Measurements from ENCODE around the gene PPME1. TPM values are rescaled to one million over a fixed set of nuclear protein-coding genes. Genes with fewer than 3 reads are reported as not detected.

The PPME1 gene
- total RNA-seq, 1 donor from 2014 or later: 36.8 TPM

- DNase-seq (ENCODE audit: low spot score): no peak
- intact Hi-C loops (cut with DNase I): no loop called here
Measured at GRCh38 chr11:74208507-74208906, 37.4 kb downstream of the PPME1 start.

GRCh38 chr11:74212533-74212932, 41.4 kb downstream of the PPME1 start:
- no peak for DNase-seq (ENCODE audit: low spot score)
- intact Hi-C loops (cut with DNase I): no loop called here

- intact Hi-C loops (cut with DNase I): no loop called here
- DNase-seq (ENCODE audit: low spot score): no peak
Measured at GRCh38 chr11:74220376-74220775, 49.3 kb downstream of the PPME1 start.

- no peak for DNase-seq (ENCODE audit: low spot score)
- intact Hi-C loops (cut with DNase I): no loop called here
Measured at GRCh38 chr11:74221816-74222215, 50.7 kb downstream of the PPME1 start.

GRCh38 chr11:74225565-74225964, 54.5 kb downstream of the PPME1 start:
- DNase-seq (ENCODE audit: low spot score): no peak
- intact Hi-C loops (cut with DNase I): no loop called here

- DNase-seq (ENCODE audit: low spot score): no peak
- intact Hi-C loops (cut with DNase I): no loop called here
Measured at GRCh38 chr11:74226907-74227306, 55.8 kb downstream of the PPME1 start.

GRCh38 chr11:74232311-74232950, 61.3 kb downstream of the PPME1 start:
- intact Hi-C loops (cut with DNase I): no loop called here
- DNase-seq (ENCODE audit: low spot score): no peak

GRCh38 chr11:74233683-74234082, 62.6 kb downstream of the PPME1 start:
- intact Hi-C loops (cut with DNase I): no loop called here

GRCh38 chr11:74235121-74235520, 64.0 kb downstream of the PPME1 start:
- intact Hi-C loops (cut with DNase I): no loop called here
- no peak for DNase-seq (ENCODE audit: low spot score)

More at GRCh38 chr11:74233683-74234082, 62.6 kb downstream of the PPME1 start:
- DNase-seq (ENCODE audit: low spot score): no peak

GRCh38 chr11:74237541-74237940, 66.5 kb downstream of the PPME1 start:
- intact Hi-C loops (cut with DNase I): no loop called here
- no peak for DNase-seq (ENCODE audit: low spot score)

- intact Hi-C loops (cut with DNase I): no loop called here
- no peak for DNase-seq (ENCODE audit: low spot score)
Measured at GRCh38 chr11:74238243-74238642, 67.2 kb downstream of the PPME1 start.

- DNase-seq (ENCODE audit: low spot score): no peak
- intact Hi-C loops (cut with DNase I): no loop called here
Measured at GRCh38 chr11:74248469-74248868, 77.4 kb downstream of the PPME1 start.

GRCh38 chr11:74249496-74249895, 78.4 kb downstream of the PPME1 start:
- intact Hi-C loops (cut with DNase I): no loop called here
- DNase-seq (ENCODE audit: low spot score): no peak

- intact Hi-C loops (cut with DNase I): loop anchor here (10.0 kb wide), 1 partner anchor 71 kb away; no protein-coding TSS in a partner anchor
- no peak for DNase-seq (ENCODE audit: low spot score)
Measured at GRCh38 chr11:74253361-74253760, 82.3 kb downstream of the PPME1 start.

GRCh38 chr11:74255741-74256375, 84.8 kb downstream of the PPME1 start:
- DNase-seq (ENCODE audit: low spot score): no peak
- intact Hi-C loops (cut with DNase I): loop anchor here (2.0 to 10.0 kb wide), 3 partner anchors 69 to 315 kb away; no protein-coding TSS in a partner anchor

GRCh38 chr11:74256378-74257133, 85.5 kb downstream of the PPME1 start:
- no peak for DNase-seq (ENCODE audit: low spot score)
- intact Hi-C loops (cut with DNase I): loop anchor here (2.0 to 10.0 kb wide), 2 partner anchors 68 to 192 kb away; no protein-coding TSS in a partner anchor

- no peak for DNase-seq (ENCODE audit: low spot score)
Measured at GRCh38 chr11:74257959-74258553, 87.0 kb downstream of the PPME1 start.

GRCh38 chr11:74262725-74263124, 91.6 kb downstream of the PPME1 start:
- intact Hi-C loops (cut with DNase I): no loop called here

More at GRCh38 chr11:74257959-74258553, 87.0 kb downstream of the PPME1 start:
- intact Hi-C loops (cut with DNase I): loop anchor here (2.0 to 10.0 kb wide), 2 partner anchors 67 to 191 kb away; no protein-coding TSS in a partner anchor

GRCh38 chr11:74265256-74265655, 94.2 kb downstream of the PPME1 start:
- DNase-seq (ENCODE audit: low spot score): no peak
- intact Hi-C loops (cut with DNase I): no loop called here

More at GRCh38 chr11:74262725-74263124, 91.6 kb downstream of the PPME1 start:
- no peak for DNase-seq (ENCODE audit: low spot score)

GRCh38 chr11:74267014-74267413, 95.9 kb downstream of the PPME1 start:
- intact Hi-C loops (cut with DNase I): no loop called here
- DNase-seq (ENCODE audit: low spot score): no peak

Measured in cardiac septum (tissue), 1 donor.